GM21717 (cell line): ENCODE results near the gene SCO2.
A peak's percentile ranks its signal among the peaks of the same experiment; 100 is the strongest.
"Not testable (repeated sequence)": the region's sequence is repeated elsewhere in the genome, so short reads cannot be mapped to it uniquely, and the experiment has no call there.

Experiments
- ATAC-seq: cut with Tn5 transposase; IDR thresholded peaks from one replicate; pipeline ENCODE4 v1.9.1; 2021; ENCODE audit warnings: mild to moderate bottlenecking, moderate library complexity; ENCODE audit not compliant: unreplicated experiment

The SCO2 gene

GRCh38 chr22:50522208-50522805, 3.1 kb downstream of the SCO2 start:
- ATAC-seq: no peak

- no peak for ATAC-seq
These were observed 3.7 kb downstream of the SCO2 start for GRCh38 chr22:50521710-50522109.

GRCh38 chr22:50520826-50521453, 4.5 kb downstream of the SCO2 start:
- ATAC-seq: no peak

GRCh38 chr22:50520184-50520583, 5.2 kb downstream of the SCO2 start:
- ATAC-seq: not testable (repeated sequence)

GRCh38 chr22:50519151-50519550, 6.2 kb downstream of the SCO2 start:
- ATAC-seq: no peak

- ATAC-seq: no peak
These were observed 6.8 kb downstream of the SCO2 start for GRCh38 chr22:50518606-50519005.

GRCh38 chr22:50517495-50518260, 7.7 kb downstream of the SCO2 start:
- ATAC-seq: no peak

- ATAC-seq: no peak
These were observed 8.5 kb downstream of the SCO2 start for GRCh38 chr22:50516891-50517290.

GRCh38 chr22:50516068-50516467, 9.3 kb downstream of the SCO2 start:
- ATAC-seq: no peak

GRCh38 chr22:50513175-50513574, 12.2 kb downstream of the SCO2 start:
- ATAC-seq: no peak

GRCh38 chr22:50508897-50509296, 16.5 kb downstream of the SCO2 start:
- no peak for ATAC-seq

GRCh38 chr22:50507991-50508884, 17.2 kb downstream of the SCO2 start, which contains the start of gene NCAPH2:
NCAPH2 (plus strand) TSS chr22:50508224; CDS start chr22:50508338, 114 bp downstream.
- ATAC-seq: peak; percentile 52

- ATAC-seq: peak; percentile 35
These were observed 17.9 kb downstream of the SCO2 start, which contains the start of gene LMF2 for GRCh38 chr22:50507421-50507990. LMF2 (minus strand) TSS chr22:50507702; CDS start chr22:50507675, 27 bp downstream.

- no peak for ATAC-seq
These were observed 18.6 kb downstream of the SCO2 start for GRCh38 chr22:50506611-50507420.

GRCh38 chr22:50505776-50506610, 19.4 kb downstream of the SCO2 start:
- ATAC-seq: no peak

GRCh38 chr22:50505276-50505775, 20.1 kb downstream of the SCO2 start:
- no peak for ATAC-seq

GRCh38 chr22:50504369-50505211, 20.8 kb downstream of the SCO2 start:
- ATAC-seq: no peak
